K562 (cell line): ENCODE data around the gene ENO2. TPM values are rescaled to one million over a fixed set of nuclear protein-coding genes. Genes with fewer than 3 reads are reported as not detected.

Source experiments
- BDP1 ChIP-seq: IDR thresholded peaks from 3 replicates; pipeline ENCODE4 v1.6.1; 2011; ENCODE audit not compliant: insufficient read length, insufficient read depth
- BRCA1 ChIP-seq, 2 experiments: fragments of 450-650 bp in 1 of 2; sonication (generic) in 1 of 2; formaldehyde crosslinking in 1 of 2; IDR thresholded peaks; 2 replicates each; pipeline versions ENCODE4 v1.5.0 to v1.6.1; 2017 to 2020; ENCODE audit warnings: mild to moderate bottlenecking in 1 of 2, missing genetic modification reagents in 1 of 2
- C11orf30 ChIP-seq: fragments of 450-650 bp; IDR thresholded peaks from 2 replicates; pipeline ENCODE4 v1.6.1; 2016; ENCODE audit warnings: low read depth, mild to moderate bottlenecking
- GATAD2B ChIP-seq: fragments of 450-650 bp; IDR thresholded peaks from 2 replicates; pipeline ENCODE4 v1.6.1; 2017; ENCODE audit warnings: mild to moderate bottlenecking, borderline replicate concordance
- HNRNPUL1 ChIP-seq: fragments of 200-400 bp; formaldehyde crosslinking; IDR thresholded peaks from 2 replicates; pipeline ENCODE4 v1.6.1; 2017; ENCODE audit warnings: low read length
- HSF4 ChIP-seq: fragments of 250-450 bp; sonication (Bioruptor Pico); IDR thresholded peaks from 2 replicates; pipeline ENCODE4 v2.1.2; 2022; ENCODE audit warnings: mild to moderate bottlenecking, moderate library complexity, borderline replicate concordance
- LARP7 ChIP-seq: fragments of 450-650 bp; IDR thresholded peaks from 2 replicates; pipeline ENCODE4 v1.6.1; 2016
- NFE2 ChIP-seq: IDR thresholded peaks from 2 replicates; pipeline ENCODE4 v1.6.1; 2014; ENCODE audit warnings: antibody characterized with exemption, low read depth
- OTX1 ChIP-seq: fragments of 450-650 bp; formaldehyde crosslinking; IDR thresholded peaks from 2 replicates; pipeline ENCODE4 v1.4.0; 2022; ENCODE audit warnings: mild to moderate bottlenecking
- PHTF2 ChIP-seq: fragments of 250-450 bp; sonication (Bioruptor Pico); IDR thresholded peaks from 2 replicates; pipeline ENCODE4 v1.5.0; 2021; ENCODE audit warnings: mild to moderate bottlenecking
- SIN3B ChIP-seq: fragments of 450-650 bp; IDR thresholded peaks from 2 replicates; pipeline ENCODE4 v1.6.1; 2017; ENCODE audit warnings: low read depth, mild to moderate bottlenecking, moderate library complexity
- SNIP1 ChIP-seq: fragments of 450-650 bp; IDR thresholded peaks from 2 replicates; pipeline ENCODE4 v1.7.1; 2017; ENCODE audit warnings: low read depth, mild to moderate bottlenecking
- THRAP3 ChIP-seq: fragments of 450-650 bp; IDR thresholded peaks from 2 replicates; pipeline ENCODE4 v1.6.1; 2016; ENCODE audit warnings: mild to moderate bottlenecking, inconsistent platforms, borderline replicate concordance
- U2AF1 ChIP-seq: fragments of 200-400 bp; formaldehyde crosslinking; optimal IDR thresholded peaks from 2 replicates; pipeline ENCODE3; 2017; ENCODE audit warnings: mild to moderate bottlenecking, low read depth, low read length, moderate library complexity
- ZNF134 ChIP-seq: fragments of 250-450 bp; sonication (Bioruptor Pico); conservative IDR thresholded peaks from 2 replicates; pipeline ENCODE4 v1.4.0; 2020
- ZNF263 ChIP-seq: sonication (generic); formaldehyde crosslinking; IDR thresholded peaks from 2 replicates; pipeline ENCODE4 v1.8.0; 2022; ENCODE audit warnings: mild to moderate bottlenecking, missing genetic modification reagents, borderline replicate concordance
- ZNF583 ChIP-seq: fragments of 250-450 bp; sonication (Bioruptor Pico); IDR thresholded peaks from 2 replicates; pipeline ENCODE4 v1.4.0; 2020
- ZNF586 ChIP-seq: fragments of 450-650 bp; formaldehyde crosslinking; conservative IDR thresholded peaks from 2 replicates; pipeline ENCODE4 v1.4.0; 2020; ENCODE audit warnings: mild to moderate bottlenecking, moderate library complexity
- ZSCAN29 ChIP-seq: fragments of 450-650 bp; IDR thresholded peaks from 2 replicates; pipeline ENCODE4 v1.6.1; 2017
- polyA plus RNA-seq, 8 experiments: library from polyadenylated mRNA; depleted of rRNA in 4 of 8; stranded (reverse) in 5 of 8; unstranded in 3 of 8; fragments of >200 nt; fragmentation: Nextera tagmentation in 2 of 8; fragmentation: Illumina TruSeq in 1 of 8; extraction: Ambion mirVana in 2 of 8; extraction: Trizol in 1 of 8; gene quantifications; 2 replicates each; pipeline versions ENCODE4 v1.2.1 to v1.2.3, GENCODE V29; 2011 to 2014; ENCODE audit warnings: inconsistent platforms in 1 of 8, missing spikeins in 1 of 8
- total RNA-seq, 7 experiments: library from RNA; depleted of rRNA in 6 of 7; stranded (reverse); fragments of >200 nt in 6 of 7; fragmentation: Illumina TruSeq in 2 of 7; extraction: Trizol in 2 of 7; gene quantifications; 2 replicates each; pipeline versions ENCODE4 v1.2.1 to v1.2.3, GENCODE V29; 2011 to 2021; ENCODE audit warnings: low replicate concordance in 1 of 7
- TF ChIP-seq, protein P1 (sequence below): fragments of 250-450 bp; sonication (Bioruptor Pico); IDR thresholded peaks from 2 replicates; pipeline ENCODE4 v1.8.0; 2021; ENCODE audit warnings: mild to moderate bottlenecking, moderate library complexity
- TF ChIP-seq, protein P2 (sequence below): IDR thresholded peaks from 3 replicates; pipeline ENCODE4 v1.6.1; 2011; ENCODE audit warnings: borderline replicate concordance, mild to moderate bottlenecking; ENCODE audit not compliant: insufficient read length, insufficient read depth
- TF ChIP-seq, protein P3 (sequence below): sonication (generic); formaldehyde crosslinking; IDR thresholded peaks from 2 replicates; pipeline ENCODE4 v1.8.1; 2023; ENCODE audit warnings: mild to moderate bottlenecking, missing genetic modification reagents
- TF ChIP-seq, protein P4 (sequence below): sonication (generic); formaldehyde crosslinking; IDR thresholded peaks from 2 replicates; pipeline ENCODE4 v1.8.1; 2023; ENCODE audit warnings: mild to moderate bottlenecking, missing genetic modification reagents

The ENO2 gene
- total and polyA plus RNA-seq, 9 of the 15 experiments (the other 6 are each of a cell fraction or from before 2014, with no cell fraction given): 10.9 to 43.3 (median 21.0) TPM

DNA sequence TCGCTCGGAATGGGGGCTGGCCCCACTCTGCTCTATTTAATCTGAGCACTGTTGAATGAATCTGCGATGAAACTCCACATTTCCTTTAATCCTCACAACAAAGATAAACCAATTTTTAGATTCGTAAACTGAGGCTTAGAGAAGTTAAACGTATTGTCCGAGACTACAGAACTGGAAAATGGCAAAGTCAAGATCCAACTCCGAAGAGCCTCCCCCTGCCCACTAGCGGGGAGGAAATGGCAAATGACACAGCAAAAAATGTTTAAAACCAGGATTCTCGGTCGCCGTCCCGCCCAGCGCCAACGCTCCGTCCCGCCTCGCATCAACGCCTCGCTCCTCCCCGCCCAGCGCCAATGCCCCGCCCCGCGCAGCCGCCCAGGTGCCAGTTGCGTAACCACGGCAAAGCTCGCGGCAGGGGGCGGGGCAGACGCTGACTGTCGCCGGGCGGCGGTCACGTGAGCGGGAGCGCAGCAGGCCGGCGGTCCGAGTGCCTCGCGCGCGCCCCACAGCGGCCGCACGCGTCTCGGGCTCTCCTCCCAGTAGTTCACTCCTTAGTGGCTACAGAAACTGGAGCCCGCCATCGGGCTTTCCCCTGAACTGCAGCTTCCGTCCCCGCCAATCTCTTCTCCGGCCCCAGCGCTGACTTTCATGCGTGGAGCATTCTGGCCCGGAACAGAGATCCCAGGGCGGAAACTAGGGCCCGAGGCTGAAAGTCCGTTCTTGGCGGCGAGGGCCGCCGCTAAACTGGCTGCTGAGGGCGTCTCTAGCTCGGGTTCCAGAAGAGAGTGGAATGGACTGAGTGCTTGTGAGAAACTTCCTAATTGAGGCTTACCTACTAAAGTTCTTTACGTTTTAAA is 23.4 kb upstream of the ENO2 start (continued):
- TF ChIP-seq ZNF263 (no peak), ZNF583 (CRISPR knock-in tag) (no peak), NFE2 (peak; percentile 100), C11orf30 (peak; percentile 96), HNRNPUL1 (no peak), THRAP3 (no peak), LARP7 (no peak), BRCA1 (IDR thresholded peaks at IDR 0.05) (no peak), BRCA1 (CRISPR knock-in tag; IDR thresholded peaks at IDR 0.05) (no peak), SIN3B (peak; percentile 62), OTX1 (CRISPR knock-in tag) (no peak), ZNF586 (CRISPR knock-in tag) (no peak), BDP1 (no peak), PHTF2 (no peak), SNIP1 (no peak), GATAD2B (peak; percentile 74; the same call in 1 of the 2 replicates), HSF4 (CRISPR knock-in tag) (no peak), ZNF134 (CRISPR knock-in tag) (no peak), U2AF1 (no peak), ZSCAN29 (no peak)
- TF ChIP-seq, protein P1, sequence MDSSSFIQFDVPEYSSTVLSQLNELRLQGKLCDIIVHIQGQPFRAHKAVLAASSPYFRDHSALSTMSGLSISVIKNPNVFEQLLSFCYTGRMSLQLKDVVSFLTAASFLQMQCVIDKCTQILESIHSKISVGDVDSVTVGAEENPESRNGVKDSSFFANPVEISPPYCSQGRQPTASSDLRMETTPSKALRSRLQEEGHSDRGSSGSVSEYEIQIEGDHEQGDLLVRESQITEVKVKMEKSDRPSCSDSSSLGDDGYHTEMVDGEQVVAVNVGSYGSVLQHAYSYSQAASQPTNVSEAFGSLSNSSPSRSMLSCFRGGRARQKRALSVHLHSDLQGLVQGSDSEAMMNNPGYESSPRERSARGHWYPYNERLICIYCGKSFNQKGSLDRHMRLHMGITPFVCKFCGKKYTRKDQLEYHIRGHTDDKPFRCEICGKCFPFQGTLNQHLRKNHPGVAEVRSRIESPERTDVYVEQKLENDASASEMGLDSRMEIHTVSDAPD (CRISPR knock-in tag): no peak
- TF ChIP-seq, protein P2, sequence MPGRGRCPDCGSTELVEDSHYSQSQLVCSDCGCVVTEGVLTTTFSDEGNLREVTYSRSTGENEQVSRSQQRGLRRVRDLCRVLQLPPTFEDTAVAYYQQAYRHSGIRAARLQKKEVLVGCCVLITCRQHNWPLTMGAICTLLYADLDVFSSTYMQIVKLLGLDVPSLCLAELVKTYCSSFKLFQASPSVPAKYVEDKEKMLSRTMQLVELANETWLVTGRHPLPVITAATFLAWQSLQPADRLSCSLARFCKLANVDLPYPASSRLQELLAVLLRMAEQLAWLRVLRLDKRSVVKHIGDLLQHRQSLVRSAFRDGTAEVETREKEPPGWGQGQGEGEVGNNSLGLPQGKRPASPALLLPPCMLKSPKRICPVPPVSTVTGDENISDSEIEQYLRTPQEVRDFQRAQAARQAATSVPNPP: no peak
- TF ChIP-seq, protein P3, sequence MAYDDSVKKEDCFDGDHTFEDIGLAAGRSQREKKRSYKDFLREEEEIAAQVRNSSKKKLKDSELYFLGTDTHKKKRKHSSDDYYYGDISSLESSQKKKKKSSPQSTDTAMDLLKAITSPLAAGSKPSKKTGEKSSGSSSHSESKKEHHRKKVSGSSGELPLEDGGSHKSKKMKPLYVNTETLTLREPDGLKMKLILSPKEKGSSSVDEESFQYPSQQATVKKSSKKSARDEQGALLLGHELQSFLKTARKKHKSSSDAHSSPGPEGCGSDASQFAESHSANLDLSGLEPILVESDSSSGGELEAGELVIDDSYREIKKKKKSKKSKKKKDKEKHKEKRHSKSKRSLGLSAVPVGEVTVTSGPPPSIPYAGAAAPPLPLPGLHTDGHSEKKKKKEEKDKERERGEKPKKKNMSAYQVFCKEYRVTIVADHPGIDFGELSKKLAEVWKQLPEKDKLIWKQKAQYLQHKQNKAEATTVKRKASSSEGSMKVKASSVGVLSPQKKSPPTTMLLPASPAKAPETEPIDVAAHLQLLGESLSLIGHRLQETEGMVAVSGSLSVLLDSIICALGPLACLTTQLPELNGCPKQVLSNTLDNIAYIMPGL (CRISPR knock-in tag): no peak; the same call in 1 of the 2 replicates
- TF ChIP-seq, protein P4, sequence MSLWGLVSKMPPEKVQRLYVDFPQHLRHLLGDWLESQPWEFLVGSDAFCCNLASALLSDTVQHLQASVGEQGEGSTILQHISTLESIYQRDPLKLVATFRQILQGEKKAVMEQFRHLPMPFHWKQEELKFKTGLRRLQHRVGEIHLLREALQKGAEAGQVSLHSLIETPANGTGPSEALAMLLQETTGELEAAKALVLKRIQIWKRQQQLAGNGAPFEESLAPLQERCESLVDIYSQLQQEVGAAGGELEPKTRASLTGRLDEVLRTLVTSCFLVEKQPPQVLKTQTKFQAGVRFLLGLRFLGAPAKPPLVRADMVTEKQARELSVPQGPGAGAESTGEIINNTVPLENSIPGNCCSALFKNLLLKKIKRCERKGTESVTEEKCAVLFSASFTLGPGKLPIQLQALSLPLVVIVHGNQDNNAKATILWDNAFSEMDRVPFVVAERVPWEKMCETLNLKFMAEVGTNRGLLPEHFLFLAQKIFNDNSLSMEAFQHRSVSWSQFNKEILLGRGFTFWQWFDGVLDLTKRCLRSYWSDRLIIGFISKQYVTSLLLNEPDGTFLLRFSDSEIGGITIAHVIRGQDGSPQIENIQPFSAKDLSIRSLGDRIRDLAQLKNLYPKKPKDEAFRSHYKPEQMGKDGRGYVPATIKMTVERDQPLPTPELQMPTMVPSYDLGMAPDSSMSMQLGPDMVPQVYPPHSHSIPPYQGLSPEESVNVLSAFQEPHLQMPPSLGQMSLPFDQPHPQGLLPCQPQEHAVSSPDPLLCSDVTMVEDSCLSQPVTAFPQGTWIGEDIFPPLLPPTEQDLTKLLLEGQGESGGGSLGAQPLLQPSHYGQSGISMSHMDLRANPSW (CRISPR knock-in tag): no peak
